Astrocyte (in vitro differentiated cells and primary cell): ENCODE results near the gene GNAO1. TPM values are rescaled to one million over a fixed set of nuclear protein-coding genes. Genes with fewer than 3 reads are reported as not detected.

ENCODE experiments used
- DNase-seq: peaks from one replicate; pipeline ENCODE4 v3.0.0-alpha.2; 2010; ENCODE audit warnings: low read depth
- FAIRE-seq: peaks from 2 replicates; lab custom pipeline; 2011; peaks lifted over from hg19 to GRCh38; lab: Jason Lieb, UNC
- H2AFZ ChIP-seq: 2 replicates; pipeline ENCODE4 v1.6.0; 2012; ENCODE audit warnings: low read depth, low read length, inconsistent platforms
- H3K27ac ChIP-seq: 2 replicates; pipeline ENCODE4 v1.5.1; 2011; ENCODE audit warnings: low read depth, low read length, inconsistent platforms
- H3K27me3 ChIP-seq: 2 replicates; pipeline ENCODE4 v1.6.0; 2011; ENCODE audit warnings: low read length, inconsistent platforms; ENCODE audit not compliant: insufficient read depth
- H3K36me3 ChIP-seq: 2 replicates; pipeline ENCODE4 v1.5.1; 2011; ENCODE audit warnings: low read length, inconsistent platforms; ENCODE audit not compliant: insufficient read depth
- H3K4me1 ChIP-seq: 2 replicates; pipeline ENCODE4 v1.5.1; 2011; ENCODE audit warnings: low read length, inconsistent platforms; ENCODE audit not compliant: insufficient read depth
- H3K4me2 ChIP-seq: 2 replicates; pipeline ENCODE4 v1.6.0; 2012; ENCODE audit warnings: low read length, inconsistent platforms
- H3K4me3 ChIP-seq: 2 replicates; pipeline ENCODE4 v1.5.1; 2011; ENCODE audit warnings: low read depth, mild to moderate bottlenecking, low read length, inconsistent platforms; ENCODE audit not compliant: insufficient read depth
- H3K79me2 ChIP-seq: 2 replicates; pipeline ENCODE4 v1.6.0; 2012; ENCODE audit warnings: mild to moderate bottlenecking, low read length, inconsistent platforms; ENCODE audit not compliant: insufficient read depth
- H3K9ac ChIP-seq: 2 replicates; pipeline ENCODE4 v1.6.0; 2012; ENCODE audit warnings: mild to moderate bottlenecking, low read length, inconsistent platforms
- H3K9me3 ChIP-seq: 2 replicates; pipeline ENCODE4 v1.5.1; 2012; ENCODE audit warnings: low read depth, mild to moderate bottlenecking, low read length, inconsistent platforms; ENCODE audit not compliant: insufficient read depth
- H4K20me1 ChIP-seq: 2 replicates; pipeline ENCODE4 v1.6.0; 2012; ENCODE audit warnings: low read length, inconsistent platforms; ENCODE audit not compliant: insufficient read depth
- H3K27ac Mint-ChIP-seq: one replicate; pipeline ENCODE4 v1.8.0; 2021; ENCODE audit warnings: mild to moderate bottlenecking, mixed read lengths; ENCODE audit not compliant: unreplicated experiment
- H3K27me3 Mint-ChIP-seq: one replicate; pipeline ENCODE4 v1.8.0; 2021; ENCODE audit warnings: low read depth, mixed read lengths; ENCODE audit not compliant: unreplicated experiment
- H3K36me3 Mint-ChIP-seq: one replicate; pipeline ENCODE4 v1.8.0; 2021; ENCODE audit warnings: low read depth, mixed read lengths; ENCODE audit not compliant: unreplicated experiment
- H3K4me1 Mint-ChIP-seq: one replicate; pipeline ENCODE4 v1.8.0; 2021; ENCODE audit warnings: low read depth, mixed read lengths; ENCODE audit not compliant: unreplicated experiment
- H3K4me3 Mint-ChIP-seq: one replicate; pipeline ENCODE4 v1.8.0; 2021; ENCODE audit warnings: mild to moderate bottlenecking, moderate library complexity, mixed read lengths; ENCODE audit not compliant: unreplicated experiment
- H3K9me3 Mint-ChIP-seq: one replicate; pipeline ENCODE4 v1.8.0; 2021; ENCODE audit warnings: mild to moderate bottlenecking, mixed read lengths; ENCODE audit not compliant: unreplicated experiment
- EZH2 ChIP-seq: IDR thresholded peaks from 2 replicates; pipeline ENCODE4 v1.6.1; 2012; ENCODE audit warnings: mild to moderate bottlenecking, low read length, inconsistent platforms; ENCODE audit not compliant: insufficient read depth
- total RNA-seq: library from RNA; stranded (reverse); gene quantifications from 2 replicates; pipeline ENCODE4 v1.2.1, GENCODE V29; 2021
- TF ChIP-seq, protein P1 (sequence below): IDR thresholded peaks from 2 replicates; pipeline ENCODE4 v1.5.1; 2011; ENCODE audit warnings: low read depth, mild to moderate bottlenecking, inconsistent platforms, low read length, moderate library complexity; ENCODE audit not compliant: insufficient read depth

Gene GNAO1
- total RNA-seq, 1 donor from 2014 or later = 1.7 TPM

DNA sequence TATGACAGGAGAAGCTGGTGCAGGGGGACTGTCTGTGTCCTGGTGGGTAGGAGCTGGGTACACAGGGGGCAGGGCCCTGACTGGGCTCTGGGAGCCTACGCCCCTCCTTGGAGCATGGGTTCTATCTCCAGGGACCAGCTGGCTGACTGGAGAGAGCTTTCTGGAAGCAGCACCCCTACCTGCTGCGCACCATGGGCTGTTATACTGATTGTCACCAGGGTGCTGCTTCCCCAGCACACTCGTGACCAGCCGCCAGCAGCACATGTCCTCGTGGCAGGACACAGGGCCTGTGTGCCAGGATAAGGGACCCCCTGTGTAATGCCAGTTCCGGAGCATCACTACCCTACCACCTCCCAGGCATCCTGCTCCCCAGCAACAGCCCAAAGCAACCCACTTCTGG lies 128.1 kb downstream of the GNAO1 start:
- Histone ChIP-seq H3K4me2 (no peak overlapping the region), H3K36me3 (no peaks in the 10 kb centered on the region), H3K27me3 (peaks cover 2% of the 10 kb centered on the region), H3K79me2 (no peaks in the 10 kb centered on the region), H3K9ac (no peak overlapping the region), H3K9me3 (no peaks in the 10 kb centered on the region), H4K20me1 (no peaks in the 10 kb centered on the region), H3K27ac (no peak overlapping the region), H2AFZ (no peak overlapping the region), H3K4me3 (no peak overlapping the region), H3K4me1 (peaks cover 3% of the 10 kb centered on the region)
- no peak overlapping the region for H3K4me3 Mint-ChIP-seq
- TF ChIP-seq, protein P1, sequence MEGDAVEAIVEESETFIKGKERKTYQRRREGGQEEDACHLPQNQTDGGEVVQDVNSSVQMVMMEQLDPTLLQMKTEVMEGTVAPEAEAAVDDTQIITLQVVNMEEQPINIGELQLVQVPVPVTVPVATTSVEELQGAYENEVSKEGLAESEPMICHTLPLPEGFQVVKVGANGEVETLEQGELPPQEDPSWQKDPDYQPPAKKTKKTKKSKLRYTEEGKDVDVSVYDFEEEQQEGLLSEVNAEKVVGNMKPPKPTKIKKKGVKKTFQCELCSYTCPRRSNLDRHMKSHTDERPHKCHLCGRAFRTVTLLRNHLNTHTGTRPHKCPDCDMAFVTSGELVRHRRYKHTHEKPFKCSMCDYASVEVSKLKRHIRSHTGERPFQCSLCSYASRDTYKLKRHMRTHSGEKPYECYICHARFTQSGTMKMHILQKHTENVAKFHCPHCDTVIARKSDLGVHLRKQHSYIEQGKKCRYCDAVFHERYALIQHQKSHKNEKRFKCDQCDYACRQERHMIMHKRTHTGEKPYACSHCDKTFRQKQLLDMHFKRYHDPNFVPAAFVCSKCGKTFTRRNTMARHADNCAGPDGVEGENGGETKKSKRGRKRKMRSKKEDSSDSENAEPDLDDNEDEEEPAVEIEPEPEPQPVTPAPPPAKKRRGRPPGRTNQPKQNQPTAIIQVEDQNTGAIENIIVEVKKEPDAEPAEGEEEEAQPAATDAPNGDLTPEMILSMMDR = no peak
- no peak for TF ChIP-seq EZH2
- no peak overlapping the region for H3K27ac Mint-ChIP-seq
- H3K27me3 Mint-ChIP-seq = peaks cover 39% of the 10 kb centered on the region
- H3K9me3 Mint-ChIP-seq = no peaks in the 10 kb centered on the region
- no peaks in the 10 kb centered on the region for H3K36me3 Mint-ChIP-seq
- FAIRE-seq (no peak), DNase-seq (no peak)
- no peaks in the 10 kb centered on the region for H3K4me1 Mint-ChIP-seq

DNA sequence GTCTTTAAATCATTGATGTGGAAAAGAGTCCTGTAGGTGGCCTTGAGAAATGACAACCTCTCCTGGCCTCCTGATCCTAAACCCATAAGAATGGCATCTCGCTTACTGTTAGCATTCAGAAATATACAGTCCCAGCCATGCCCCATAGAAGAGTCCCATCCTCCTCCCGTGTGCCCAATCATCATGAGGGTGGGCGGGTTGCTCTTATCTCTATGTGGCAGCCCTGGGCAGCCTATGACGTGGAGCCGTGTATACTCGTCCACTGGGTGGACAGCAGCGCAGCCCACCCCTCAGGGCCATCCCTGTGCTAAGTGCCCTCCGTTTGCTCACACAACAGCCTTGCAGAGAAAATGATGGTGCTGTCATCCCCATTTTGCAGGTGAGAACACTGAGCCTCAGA lies 128.8 kb downstream of the GNAO1 start:
- DNase-seq = no peak

More for the DNA sequence above, 128.8 kb downstream of the GNAO1 start:
- Mint-ChIP-seq H3K4me3 (no peak overlapping the region), H3K9me3 (no peaks in the 10 kb centered on the region), H3K36me3 (no peaks in the 10 kb centered on the region), H3K4me1 (no peaks in the 10 kb centered on the region), H3K27me3 (peaks cover 36% of the 10 kb centered on the region), H3K27ac (no peak overlapping the region)
- Histone ChIP-seq H2AFZ (no peak overlapping the region), H3K79me2 (no peaks in the 10 kb centered on the region), H3K4me2 (no peak overlapping the region), H3K9me3 (no peaks in the 10 kb centered on the region), H3K9ac (no peak overlapping the region), H4K20me1 (no peaks in the 10 kb centered on the region), H3K27me3 (peaks cover 2% of the 10 kb centered on the region), H3K36me3 (no peaks in the 10 kb centered on the region), H3K4me1 (peaks cover 3% of the 10 kb centered on the region), H3K27ac (no peak overlapping the region), H3K4me3 (no peak overlapping the region)
- no peak for TF ChIP-seq EZH2
- TF ChIP-seq, protein P1 = no peak
- FAIRE-seq = no peak
